Measurements from ENCODE around the gene HYAL1.

The HYAL1 gene

GRCh38 chr3:50251220-50251619 lies 52.2 kb downstream of the HYAL1 start:
- peak; percentile 98 for DNase-seq (ENCODE audit: low read depth)
- H3K4me3 ChIP-seq (ENCODE audit: control insufficient read depth, low read depth, low read length) = no peak overlapping the region
- TF ChIP-seq CTCF (conservative IDR thresholded peaks at IDR 0.05; ENCODE audit: control insufficient read depth, insufficient read depth, low read depth, low read length) = no peak

GRCh38 chr3:50250514-50250913 lies 52.9 kb downstream of the HYAL1 start:
- no peak for DNase-seq (ENCODE audit: low read depth)
- no peak for TF ChIP-seq CTCF (conservative IDR thresholded peaks at IDR 0.05; ENCODE audit: control insufficient read depth, insufficient read depth, low read depth, low read length)

More at GRCh38 chr3:50250514-50250913, 52.9 kb downstream of the HYAL1 start:
- no peak overlapping the region for H3K4me3 ChIP-seq (ENCODE audit: control insufficient read depth, low read depth, low read length)

Measured in fibroblast of mammary gland (primary cell).